ENCODE data around the gene PHACTR1. TPM values are rescaled to one million over a fixed set of nuclear protein-coding genes. Genes with fewer than 3 reads are reported as not detected.
A peak's percentile ranks its signal among the peaks of the same experiment; 100 is the strongest.

Gene PHACTR1
- total and polyA plus RNA-seq, 8 donors = 0.46 to 17.4 (median 6.4) TPM; not detected in 1

GRCh38 chr6:13113981-13114593 is 397.5 kb downstream of the PHACTR1 start:
- Histone ChIP-seq H3K27me3 (no peaks in the 10 kb centered on the region), H3K4me3 (no peak overlapping the region), H3K4me1 (peaks cover 0 to 20% (median 7%) of the 10 kb centered on the region in 4 donors), H3K36me3 (no peaks in the 10 kb centered on the region), H3K9me3 (peaks cover 0 to 10% (median 0%) of the 10 kb centered on the region in 4 donors), H3K27ac (no peak overlapping the region)
- WGBS, 5 donors = 13 to 27% (median 18%) methylated on average over 5 of the region's 5 CpGs
- DNase-seq = peak in 1 of 2 donors; percentile 60
- intact Hi-C loops (cut with DNase I; ENCODE audit: low total_unique reads) = no loop called here
- TF ChIP-seq POLR2AphosphoS5 (IDR thresholded peaks at IDR 0.05) (no peak), POLR2A (IDR thresholded peaks at IDR 0.05) (no peak), CTCF (IDR thresholded peaks at IDR 0.05) (no peak), EP300 (IDR thresholded peaks at IDR 0.05) (no peak)

- no peaks in the 10 kb centered on the region for H3K36me3 ChIP-seq
- H3K9me3 ChIP-seq = peaks cover 0 to 3% (median 0%) of the 10 kb centered on the region in 4 donors
- intact Hi-C loops (cut with DNase I; ENCODE audit: low total_unique reads) = no loop called here
- TF ChIP-seq EP300 (IDR thresholded peaks at IDR 0.05) = no peak
- no peak for TF ChIP-seq CTCF (IDR thresholded peaks at IDR 0.05)
- no peak for TF ChIP-seq POLR2AphosphoS5 (IDR thresholded peaks at IDR 0.05)
- no peak for TF ChIP-seq POLR2A (IDR thresholded peaks at IDR 0.05)
- H3K4me3 ChIP-seq = no peak overlapping the region
- no peak overlapping the region for H3K27ac ChIP-seq
- no peak for DNase-seq
- peaks cover 0 to 20% (median 7%) of the 10 kb centered on the region in 4 donors for H3K4me1 ChIP-seq
- 74 to 95% (median 84%) methylated on average over 1 of the region's 1 CpG for WGBS, 5 donors
- H3K27me3 ChIP-seq = no peaks in the 10 kb centered on the region
Observed at GRCh38 chr6:13116155-13116554, 399.6 kb downstream of the PHACTR1 start.

- DNase-seq = no peak
- Histone ChIP-seq H3K9me3 (no peaks in the 10 kb centered on the region), H3K4me3 (no peak overlapping the region), H3K4me1 (peaks cover 0 to 20% (median 7%) of the 10 kb centered on the region in 4 donors), H3K27ac (no peak overlapping the region), H3K27me3 (no peaks in the 10 kb centered on the region), H3K36me3 (no peaks in the 10 kb centered on the region)
- no peak for TF ChIP-seq POLR2A (IDR thresholded peaks at IDR 0.05)
- intact Hi-C loops (cut with DNase I; ENCODE audit: low total_unique reads) = no loop called here
- 65 to 72% (median 71%) methylated on average over 6 of the region's 6 CpGs for WGBS, 5 donors
Observed at GRCh38 chr6:13117570-13117969, 401.0 kb downstream of the PHACTR1 start.

- Histone ChIP-seq H3K27me3 (no peaks in the 10 kb centered on the region), H3K27ac (no peak overlapping the region), H3K9me3 (no peaks in the 10 kb centered on the region), H3K4me3 (no peak overlapping the region), H3K4me1 (peaks cover 0 to 8% (median 3%) of the 10 kb centered on the region in 4 donors), H3K36me3 (no peaks in the 10 kb centered on the region)
- WGBS, 5 donors = 88 to 93% (median 91%) methylated on average over 5 of the region's 5 CpGs
- TF ChIP-seq POLR2AphosphoS5 (IDR thresholded peaks at IDR 0.05) = no peak
- TF ChIP-seq CTCF (IDR thresholded peaks at IDR 0.05) = no peak
- no peak for TF ChIP-seq EP300 (IDR thresholded peaks at IDR 0.05)
- TF ChIP-seq POLR2A (IDR thresholded peaks at IDR 0.05) = no peak
- DNase-seq = no peak
- intact Hi-C loops (cut with DNase I; ENCODE audit: low total_unique reads) = no loop called here
Observed at GRCh38 chr6:13119549-13119948, 403.0 kb downstream of the PHACTR1 start.

All from stomach (tissue), 9 donors.